Coronary artery (tissue), 2 donors: Measurements from ENCODE around the gene SLC22A23.

Experiments used
- DNase-seq: peaks from one replicate; pipeline ENCODE4 v3.0.0-alpha.2; 2017; ENCODE audit warnings: low spot score
- H3K27ac ChIP-seq, 2 donors: fragments of 200-600 bp; sonication (generic); one replicate each; pipeline ENCODE4 v1.5.1; 2016 to 2019
- H3K4me3 ChIP-seq: fragments of 200-600 bp; sonication (generic); 2 replicates; pipeline ENCODE4 v1.5.1; 2016; ENCODE audit warnings: mild to moderate bottlenecking, moderate library complexity
- TF ChIP-seq, protein P1 (sequence below): fragments of 200-600 bp; sonication (generic); IDR thresholded peaks from one replicate; pipeline ENCODE4 v1.5.1; 2019; ENCODE audit warnings: antibody characterized with exemption

The SLC22A23 gene

DNA sequence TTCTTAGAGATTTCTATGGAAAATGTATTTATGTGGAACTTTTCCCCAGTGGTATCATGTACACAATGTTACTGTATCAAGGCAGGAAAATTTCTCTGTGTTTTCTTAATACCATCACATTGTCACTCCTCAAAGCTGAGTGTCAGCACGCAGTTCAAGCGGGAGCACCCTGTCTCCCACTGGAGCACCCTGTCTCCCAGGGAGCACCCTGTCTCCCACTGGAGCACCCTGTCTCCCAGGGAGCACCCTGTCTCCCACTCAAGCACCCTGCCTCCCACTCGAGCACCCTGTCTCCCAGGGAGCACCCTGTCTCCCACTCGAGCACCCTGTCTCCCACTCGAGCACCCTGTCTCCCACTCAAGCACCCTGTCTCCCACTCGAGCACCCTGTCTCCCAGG, 146.8 kb downstream of the SLC22A23 start:
- no peak overlapping the region for H3K4me3 ChIP-seq
- H3K27ac ChIP-seq, result no peak overlapping the region
- peak; percentile 49 for DNase-seq
- TF ChIP-seq, protein P1, sequence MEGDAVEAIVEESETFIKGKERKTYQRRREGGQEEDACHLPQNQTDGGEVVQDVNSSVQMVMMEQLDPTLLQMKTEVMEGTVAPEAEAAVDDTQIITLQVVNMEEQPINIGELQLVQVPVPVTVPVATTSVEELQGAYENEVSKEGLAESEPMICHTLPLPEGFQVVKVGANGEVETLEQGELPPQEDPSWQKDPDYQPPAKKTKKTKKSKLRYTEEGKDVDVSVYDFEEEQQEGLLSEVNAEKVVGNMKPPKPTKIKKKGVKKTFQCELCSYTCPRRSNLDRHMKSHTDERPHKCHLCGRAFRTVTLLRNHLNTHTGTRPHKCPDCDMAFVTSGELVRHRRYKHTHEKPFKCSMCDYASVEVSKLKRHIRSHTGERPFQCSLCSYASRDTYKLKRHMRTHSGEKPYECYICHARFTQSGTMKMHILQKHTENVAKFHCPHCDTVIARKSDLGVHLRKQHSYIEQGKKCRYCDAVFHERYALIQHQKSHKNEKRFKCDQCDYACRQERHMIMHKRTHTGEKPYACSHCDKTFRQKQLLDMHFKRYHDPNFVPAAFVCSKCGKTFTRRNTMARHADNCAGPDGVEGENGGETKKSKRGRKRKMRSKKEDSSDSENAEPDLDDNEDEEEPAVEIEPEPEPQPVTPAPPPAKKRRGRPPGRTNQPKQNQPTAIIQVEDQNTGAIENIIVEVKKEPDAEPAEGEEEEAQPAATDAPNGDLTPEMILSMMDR, result no peak

- TF ChIP-seq, protein P1, result no peak
- DNase-seq, result peak; percentile 49
- H3K4me3 ChIP-seq, result no peak overlapping the region
- no peak overlapping the region for H3K27ac ChIP-seq
Observed at GRCh38 chr6:3309391-3310050, 147.3 kb downstream of the SLC22A23 start.

DNA sequence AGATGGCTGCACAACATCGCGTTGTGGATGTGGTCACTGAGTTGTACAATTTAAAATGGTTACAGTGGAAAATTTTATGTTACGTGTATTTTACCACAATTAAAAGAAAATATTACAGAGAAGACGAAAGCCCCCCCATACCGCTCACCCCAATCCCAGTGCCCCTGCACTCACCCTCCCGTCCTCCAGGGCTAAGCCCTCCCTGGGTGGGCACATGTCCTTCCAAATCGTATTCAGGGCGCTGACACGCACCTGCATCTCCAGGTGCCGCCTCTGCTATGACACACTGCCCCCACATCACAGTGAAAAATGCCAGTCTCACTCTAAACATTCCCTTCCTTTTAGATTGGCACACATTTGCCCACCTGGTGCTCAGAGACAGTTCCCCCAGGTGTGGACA, 148.7 kb downstream of the SLC22A23 start:
- TF ChIP-seq, protein P1, result no peak

GRCh38 chr6:3307436-3307835, 149.4 kb downstream of the SLC22A23 start:
- Histone ChIP-seq H3K4me3 (no peak overlapping the region), H3K27ac (no peak overlapping the region)
- DNase-seq, result peak; percentile 45
- TF ChIP-seq, protein P1, result no peak

More for the DNA sequence above, 148.7 kb downstream of the SLC22A23 start:
- DNase-seq, result peak; percentile 17
- Histone ChIP-seq H3K4me3 (no peak overlapping the region), H3K27ac (no peak overlapping the region)

DNA sequence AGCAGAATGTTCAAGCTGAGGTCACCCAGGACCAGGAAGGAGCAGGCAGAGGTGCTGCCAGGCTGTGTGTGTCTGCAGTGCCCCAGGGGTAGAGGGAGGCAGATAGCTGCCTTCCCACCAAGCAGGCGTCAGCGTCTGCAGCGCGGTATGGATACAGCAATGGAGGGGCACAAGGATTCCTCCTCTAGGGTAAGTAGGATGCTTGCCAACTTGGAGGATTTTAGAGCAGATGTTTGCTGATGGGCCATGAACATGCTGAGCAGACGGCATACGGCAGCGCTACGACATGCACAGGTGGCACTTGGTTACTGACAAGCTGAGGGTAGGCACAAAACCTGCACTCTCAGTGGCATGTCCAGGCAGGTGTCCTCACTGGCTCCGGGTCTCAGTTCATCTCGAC, 150.0 kb downstream of the SLC22A23 start:
- no peak overlapping the region for H3K4me3 ChIP-seq
- TF ChIP-seq, protein P1, result no peak
- DNase-seq, result no peak
- H3K27ac ChIP-seq, result no peak overlapping the region

DNA sequence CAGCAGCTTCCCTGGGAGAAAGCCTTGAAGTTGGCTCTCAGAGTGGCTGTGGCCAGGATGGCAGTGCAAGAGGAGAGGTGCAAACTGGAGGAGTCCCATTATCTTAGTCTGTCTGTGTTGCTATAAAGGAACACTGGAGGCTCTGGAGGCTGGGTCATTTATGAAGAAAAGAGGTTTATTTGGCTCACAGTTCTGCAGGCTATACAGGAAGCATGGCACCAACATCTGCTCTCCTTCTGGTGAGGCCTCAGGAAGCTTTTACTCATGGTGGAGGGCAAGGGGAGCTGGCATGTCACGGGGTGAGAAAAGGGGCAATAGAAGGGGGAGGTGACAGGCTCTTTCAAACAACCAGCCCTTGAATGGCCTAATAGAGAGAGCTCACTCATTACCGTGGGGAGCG, 151.0 kb downstream of the SLC22A23 start:
- DNase-seq, result no peak

GRCh38 chr6:3305216-3305565, 151.7 kb downstream of the SLC22A23 start:
- Histone ChIP-seq H3K4me3 (no peak overlapping the region), H3K27ac (no peak overlapping the region)
- TF ChIP-seq, protein P1, result no peak
- no peak for DNase-seq

More for the DNA sequence above, 151.0 kb downstream of the SLC22A23 start:
- TF ChIP-seq, protein P1, result no peak
- H3K27ac ChIP-seq, result no peak overlapping the region
- H3K4me3 ChIP-seq, result no peak overlapping the region
